SU-DHL-6 (cell line): ENCODE measurements around the gene TPK1.

Source experiments
- EZH2phosphoT487 ChIP-seq: fragments of 200-600 bp; sonication (generic), shearing (Covaris generic); conservative IDR thresholded peaks from 2 replicates; pipeline ENCODE4 v1.6.1; 2018; ENCODE audit warnings: mild to moderate bottlenecking, antibody characterized with exemption, low read length, moderate library complexity, mixed read lengths
- TF ChIP-seq, protein P1 (sequence below): fragments of 200-600 bp; sonication (generic); IDR thresholded peaks from one replicate; pipeline ENCODE4 v1.5.1; 2017; ENCODE audit warnings: antibody characterized with exemption, mild to moderate bottlenecking, low read length, moderate library complexity; ENCODE audit not compliant: insufficient read depth, poor library complexity, severe bottlenecking

DNA sequence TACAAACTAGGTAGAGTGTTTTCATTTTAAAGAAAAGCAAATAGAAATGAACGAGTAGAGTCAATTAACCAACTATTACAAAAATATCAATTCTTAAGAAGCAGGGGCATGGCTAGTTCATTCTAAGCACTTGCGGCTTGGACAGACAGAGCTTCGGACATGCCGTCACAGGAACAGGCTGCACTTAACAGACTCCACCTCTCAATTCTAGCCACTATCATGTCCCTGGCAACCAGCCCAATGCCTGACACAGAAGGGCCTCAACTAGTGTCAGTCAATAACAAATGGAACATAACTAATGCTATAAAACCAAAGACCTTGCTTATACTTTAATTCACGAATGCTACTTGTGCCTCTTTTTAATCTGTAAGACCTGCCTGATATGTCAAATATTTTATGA, 74.4 kb downstream of the TPK1 start:
- TF ChIP-seq, protein P1, sequence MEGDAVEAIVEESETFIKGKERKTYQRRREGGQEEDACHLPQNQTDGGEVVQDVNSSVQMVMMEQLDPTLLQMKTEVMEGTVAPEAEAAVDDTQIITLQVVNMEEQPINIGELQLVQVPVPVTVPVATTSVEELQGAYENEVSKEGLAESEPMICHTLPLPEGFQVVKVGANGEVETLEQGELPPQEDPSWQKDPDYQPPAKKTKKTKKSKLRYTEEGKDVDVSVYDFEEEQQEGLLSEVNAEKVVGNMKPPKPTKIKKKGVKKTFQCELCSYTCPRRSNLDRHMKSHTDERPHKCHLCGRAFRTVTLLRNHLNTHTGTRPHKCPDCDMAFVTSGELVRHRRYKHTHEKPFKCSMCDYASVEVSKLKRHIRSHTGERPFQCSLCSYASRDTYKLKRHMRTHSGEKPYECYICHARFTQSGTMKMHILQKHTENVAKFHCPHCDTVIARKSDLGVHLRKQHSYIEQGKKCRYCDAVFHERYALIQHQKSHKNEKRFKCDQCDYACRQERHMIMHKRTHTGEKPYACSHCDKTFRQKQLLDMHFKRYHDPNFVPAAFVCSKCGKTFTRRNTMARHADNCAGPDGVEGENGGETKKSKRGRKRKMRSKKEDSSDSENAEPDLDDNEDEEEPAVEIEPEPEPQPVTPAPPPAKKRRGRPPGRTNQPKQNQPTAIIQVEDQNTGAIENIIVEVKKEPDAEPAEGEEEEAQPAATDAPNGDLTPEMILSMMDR: no peak
- TF ChIP-seq EZH2phosphoT487: no peak
